Fibroblast of peridontal ligament (primary cell): ENCODE data around the gene ICAM3.

Source experiments
- DNase-seq: peaks from one replicate; pipeline ENCODE4 v3.0.0-alpha.2; 2010; ENCODE audit errors: extremely low read depth

ICAM3 gene

DNA sequence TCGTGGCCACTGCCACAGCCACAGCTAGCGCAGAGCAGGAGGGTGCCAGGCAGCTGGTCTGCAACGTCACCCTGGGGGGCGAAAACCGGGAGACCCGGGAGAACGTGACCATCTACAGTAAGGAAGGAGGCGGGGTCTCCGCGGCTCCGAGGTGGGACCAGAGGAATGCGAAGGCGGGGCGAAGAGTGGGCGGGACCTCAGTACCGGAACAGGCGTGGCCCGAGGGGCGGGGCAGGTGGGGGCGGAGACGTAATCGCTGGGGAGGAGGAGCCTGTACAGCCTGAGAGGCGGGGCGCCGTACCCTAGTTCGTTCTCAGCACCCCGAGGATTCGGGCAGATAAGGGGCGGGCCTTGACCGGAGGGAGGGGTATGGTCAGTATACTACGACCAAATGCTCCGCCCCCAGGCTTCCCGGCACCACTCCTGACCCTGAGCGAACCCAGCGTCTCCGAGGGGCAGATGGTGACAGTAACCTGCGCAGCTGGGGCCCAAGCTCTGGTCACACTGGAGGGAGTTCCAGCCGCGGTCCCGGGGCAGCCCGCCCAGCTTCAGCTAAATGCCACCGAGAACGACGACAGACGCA, 47.1 kb downstream of the ICAM3 start:
- no peak for DNase-seq

DNA sequence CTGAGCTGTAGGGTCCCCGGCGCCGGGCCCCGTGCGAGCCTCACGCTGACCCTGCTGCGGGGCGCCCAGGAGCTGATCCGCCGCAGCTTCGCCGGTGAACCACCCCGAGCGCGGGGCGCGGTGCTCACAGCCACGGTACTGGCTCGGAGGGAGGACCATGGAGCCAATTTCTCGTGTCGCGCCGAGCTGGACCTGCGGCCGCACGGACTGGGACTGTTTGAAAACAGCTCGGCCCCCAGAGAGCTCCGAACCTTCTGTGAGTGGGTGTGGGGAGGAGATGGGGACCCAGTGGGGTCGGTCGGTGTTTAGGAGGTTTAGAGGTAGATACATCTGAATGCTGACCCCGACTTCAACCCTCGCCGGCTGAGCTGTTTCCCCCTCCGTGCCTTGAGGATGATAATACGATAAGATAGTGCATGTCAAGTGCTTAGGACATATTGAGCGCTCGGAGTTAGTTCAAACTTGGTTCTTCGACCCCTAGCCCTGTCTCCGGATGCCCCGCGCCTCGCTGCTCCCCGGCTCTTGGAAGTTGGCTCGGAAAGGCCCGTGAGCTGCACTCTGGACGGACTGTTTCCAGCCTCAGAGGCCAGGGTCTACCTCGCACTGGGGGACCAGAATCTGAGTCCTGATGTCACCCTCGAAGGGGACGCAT, 47.7 kb downstream of the ICAM3 start:
- no peak for DNase-seq

DNA sequence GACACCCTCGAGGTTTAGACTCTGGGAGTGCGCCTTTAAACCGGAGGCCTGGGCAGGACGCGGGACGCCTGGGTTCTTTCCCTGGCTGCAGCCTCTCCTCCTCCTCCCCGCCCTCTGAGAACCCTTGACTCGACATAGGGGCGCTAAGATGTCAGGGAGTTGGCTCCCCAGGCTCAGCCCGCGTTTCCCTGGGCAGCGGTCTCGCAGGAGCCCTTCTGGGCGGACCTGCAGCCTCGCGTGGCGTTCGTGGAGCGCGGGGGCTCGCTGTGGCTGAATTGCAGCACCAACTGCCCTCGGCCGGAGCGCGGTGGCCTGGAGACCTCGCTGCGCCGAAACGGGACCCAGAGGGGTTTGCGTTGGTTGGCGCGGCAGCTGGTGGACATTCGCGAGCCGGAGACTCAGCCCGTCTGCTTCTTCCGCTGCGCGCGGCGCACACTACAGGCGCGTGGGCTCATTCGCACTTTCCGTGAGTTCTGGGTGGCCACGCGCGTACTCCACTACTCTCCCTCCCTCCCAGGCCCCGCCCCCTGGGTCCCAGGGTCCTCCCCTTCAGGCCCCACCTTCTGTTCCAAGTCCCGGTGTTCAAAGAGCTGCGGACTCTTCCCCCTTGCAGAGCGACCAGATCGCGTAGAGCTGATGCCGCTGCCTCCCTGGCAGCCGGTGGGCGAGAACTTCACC, 48.4 kb downstream of the ICAM3 start:
- DNase-seq = no peak

DNA sequence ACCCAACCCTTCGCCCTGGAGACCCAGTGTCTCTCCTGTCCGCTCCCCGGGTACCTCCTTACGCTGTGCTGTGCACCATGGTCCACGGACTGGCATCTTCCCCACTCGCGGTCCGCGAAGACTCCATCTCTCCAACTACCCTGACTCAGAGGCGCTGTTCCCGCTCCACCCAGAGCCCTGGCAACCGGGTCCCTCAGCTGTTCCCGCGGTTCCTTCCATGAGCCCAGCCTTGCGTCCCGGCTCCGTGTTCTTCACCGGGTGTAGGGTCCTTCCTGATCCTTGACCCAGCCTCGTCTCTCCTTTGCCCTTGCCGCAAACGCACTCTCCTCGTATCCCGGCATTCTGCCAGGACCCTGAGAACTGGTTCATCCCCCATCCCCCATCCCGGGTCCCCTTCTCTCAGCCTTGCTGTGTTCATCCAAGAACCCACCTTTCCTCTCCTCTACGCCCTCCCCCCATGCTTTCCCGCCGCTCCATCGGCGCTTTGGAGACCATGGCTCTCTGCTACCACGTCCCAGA, 49.0 kb downstream of the ICAM3 start:
- no peak for DNase-seq

DNA sequence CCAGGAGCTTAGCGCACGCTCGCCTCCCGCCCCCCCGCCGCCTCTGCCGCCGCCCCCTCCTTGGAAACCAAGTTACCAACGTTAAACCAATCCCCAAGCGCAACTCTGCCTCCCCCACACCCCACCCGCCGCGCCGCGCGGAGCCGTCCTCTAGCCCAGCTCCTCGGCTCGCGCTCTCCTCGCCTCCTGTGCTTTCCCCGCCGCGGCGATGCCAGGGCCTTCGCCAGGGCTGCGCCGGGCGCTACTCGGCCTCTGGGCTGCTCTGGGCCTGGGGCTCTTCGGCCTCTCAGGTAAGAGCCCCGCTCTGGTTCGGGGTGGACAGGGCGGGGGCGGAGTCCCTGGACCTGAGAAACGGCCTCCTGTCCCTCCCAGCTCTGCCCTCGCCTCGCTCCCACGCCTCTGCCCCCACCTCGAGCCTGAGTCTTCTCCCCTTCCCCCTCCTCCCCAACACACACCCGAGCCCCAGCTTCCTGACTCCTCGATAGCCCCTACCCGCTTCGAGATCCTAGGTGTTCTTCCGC, 49.5 kb downstream of the ICAM3 start, which contains the start of gene ICAM5:
Gene ICAM5, plus strand, starts transcription at position 117 of the 521 bp plus-strand sequence. Its CDS starts 92 bp downstream, at position 209.
- no peak for DNase-seq

DNA sequence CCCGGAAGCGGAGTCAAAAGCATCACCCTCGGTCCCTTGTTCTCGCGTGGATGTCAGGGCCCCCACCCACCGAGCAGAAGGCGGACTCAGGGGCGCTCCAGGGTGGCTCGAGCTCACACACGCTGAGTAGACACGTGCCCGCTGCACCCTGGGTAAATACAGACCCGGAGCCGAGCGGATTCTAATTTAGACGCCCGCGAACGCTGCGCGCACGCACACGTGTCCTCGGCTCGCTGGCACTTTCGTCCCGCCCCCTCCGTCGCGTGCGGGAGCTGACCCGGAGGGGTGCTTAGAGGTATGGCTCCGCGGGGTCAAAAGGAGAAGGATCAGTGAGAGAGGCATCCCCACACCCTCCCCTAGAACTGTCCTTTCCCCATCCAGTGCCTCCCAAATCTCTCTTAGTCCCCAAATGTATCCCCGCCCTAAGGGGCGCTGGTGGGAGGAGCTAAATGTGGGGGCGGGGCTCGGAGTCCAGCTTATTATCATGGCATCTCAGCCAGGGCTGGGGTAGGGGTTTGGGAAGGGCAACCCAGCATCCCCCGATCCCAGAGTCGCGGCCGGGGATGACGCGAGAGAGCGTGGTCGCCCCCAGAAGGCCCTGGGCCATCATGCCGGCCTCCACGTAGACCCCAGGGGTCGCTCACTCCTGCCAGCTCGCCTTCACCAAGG, 50.1 kb downstream of the ICAM3 start:
- DNase-seq = no peak

DNA sequence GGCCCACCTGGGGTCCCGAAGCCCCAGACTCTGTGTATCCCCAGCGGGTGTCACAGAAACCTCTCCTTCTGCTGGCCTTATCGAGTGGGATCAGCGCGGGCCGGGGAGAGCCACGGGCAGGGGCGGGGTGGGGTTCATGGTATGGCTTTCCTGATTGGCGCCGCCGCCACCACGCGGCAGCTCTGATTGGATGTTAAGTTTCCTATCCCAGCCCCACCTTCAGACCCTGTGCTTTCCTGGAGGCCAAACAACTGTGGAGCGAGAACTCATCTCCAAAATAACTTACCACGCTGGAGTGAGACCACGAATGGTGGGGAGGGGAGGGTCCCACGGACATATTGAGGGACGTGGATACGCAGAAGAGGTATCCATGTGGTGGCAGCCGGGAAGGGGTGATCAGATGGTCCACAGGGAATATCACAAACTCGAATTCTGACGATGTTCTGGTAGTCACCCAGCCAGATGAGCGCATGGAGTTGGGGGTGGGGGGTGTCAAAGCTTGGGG, 50.7 kb downstream of the ICAM3 start:
- no peak for DNase-seq

DNA sequence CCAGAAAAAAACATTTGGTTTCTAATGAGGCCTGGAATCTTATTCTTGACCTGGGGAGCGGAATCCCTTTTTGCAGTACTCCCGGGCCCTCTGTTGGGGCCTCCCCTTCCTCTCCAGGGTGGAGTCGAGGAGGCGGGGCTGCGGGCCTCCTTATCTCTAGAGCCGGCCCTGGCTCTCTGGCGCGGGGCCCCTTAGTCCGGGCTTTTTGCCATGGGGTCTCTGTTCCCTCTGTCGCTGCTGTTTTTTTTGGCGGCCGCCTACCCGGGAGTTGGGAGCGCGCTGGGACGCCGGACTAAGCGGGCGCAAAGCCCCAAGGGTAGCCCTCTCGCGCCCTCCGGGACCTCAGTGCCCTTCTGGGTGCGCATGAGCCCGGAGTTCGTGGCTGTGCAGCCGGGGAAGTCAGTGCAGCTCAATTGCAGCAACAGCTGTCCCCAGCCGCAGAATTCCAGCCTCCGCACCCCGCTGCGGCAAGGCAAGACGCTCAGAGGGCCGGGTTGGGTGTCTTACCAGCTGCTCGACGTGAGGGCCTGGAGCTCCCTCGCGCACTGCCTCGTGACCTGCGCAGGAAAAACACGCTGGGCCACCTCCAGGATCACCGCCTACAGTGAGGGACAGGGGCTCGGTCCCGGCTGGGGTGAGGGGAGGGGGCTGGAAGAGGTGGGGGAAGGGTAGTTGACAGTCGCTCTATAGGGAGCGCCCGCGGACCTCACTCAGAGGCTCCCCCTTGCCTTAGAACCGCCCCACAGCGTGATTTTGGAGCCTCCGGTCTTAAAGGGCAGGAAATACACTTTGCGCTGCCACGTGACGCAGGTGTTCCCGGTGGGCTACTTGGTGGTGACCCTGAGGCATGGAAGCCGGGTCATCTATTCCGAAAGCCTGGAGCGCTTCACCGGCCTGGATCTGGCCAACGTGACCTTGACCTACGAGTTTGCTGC, 52.4 kb downstream of the ICAM3 start, which contains the start of gene ICAM4:
Gene ICAM4, plus strand, starts transcription at position 153 of the 935 bp plus-strand sequence. Its CDS starts 58 bp downstream, at position 211.
- DNase-seq = no peak

DNA sequence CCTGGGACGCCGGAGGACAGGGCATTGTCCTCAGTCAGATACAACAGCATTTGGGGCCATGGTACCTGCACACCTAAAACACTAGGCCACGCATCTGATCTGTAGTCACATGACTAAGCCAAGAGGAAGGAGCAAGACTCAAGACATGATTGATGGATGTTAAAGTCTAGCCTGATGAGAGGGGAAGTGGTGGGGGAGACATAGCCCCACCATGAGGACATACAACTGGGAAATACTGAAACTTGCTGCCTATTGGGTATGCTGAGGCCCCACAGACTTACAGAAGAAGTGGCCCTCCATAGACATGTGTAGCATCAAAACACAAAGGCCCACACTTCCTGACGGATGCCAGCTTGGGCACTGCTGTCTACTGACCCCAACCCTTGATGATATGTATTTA, 54.0 kb downstream of the ICAM3 start:
- no peak for DNase-seq

DNA sequence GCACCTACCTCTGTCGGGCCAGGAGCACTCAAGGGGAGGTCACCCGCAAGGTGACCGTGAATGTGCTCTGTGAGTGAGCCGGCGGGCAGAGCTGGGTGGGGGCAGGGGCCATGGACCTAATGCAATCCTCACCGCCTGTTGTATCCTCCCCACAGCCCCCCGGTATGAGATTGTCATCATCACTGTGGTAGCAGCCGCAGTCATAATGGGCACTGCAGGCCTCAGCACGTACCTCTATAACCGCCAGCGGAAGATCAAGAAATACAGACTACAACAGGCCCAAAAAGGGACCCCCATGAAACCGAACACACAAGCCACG, 54.5 kb downstream of the ICAM3 start:
- DNase-seq = no peak

DNA sequence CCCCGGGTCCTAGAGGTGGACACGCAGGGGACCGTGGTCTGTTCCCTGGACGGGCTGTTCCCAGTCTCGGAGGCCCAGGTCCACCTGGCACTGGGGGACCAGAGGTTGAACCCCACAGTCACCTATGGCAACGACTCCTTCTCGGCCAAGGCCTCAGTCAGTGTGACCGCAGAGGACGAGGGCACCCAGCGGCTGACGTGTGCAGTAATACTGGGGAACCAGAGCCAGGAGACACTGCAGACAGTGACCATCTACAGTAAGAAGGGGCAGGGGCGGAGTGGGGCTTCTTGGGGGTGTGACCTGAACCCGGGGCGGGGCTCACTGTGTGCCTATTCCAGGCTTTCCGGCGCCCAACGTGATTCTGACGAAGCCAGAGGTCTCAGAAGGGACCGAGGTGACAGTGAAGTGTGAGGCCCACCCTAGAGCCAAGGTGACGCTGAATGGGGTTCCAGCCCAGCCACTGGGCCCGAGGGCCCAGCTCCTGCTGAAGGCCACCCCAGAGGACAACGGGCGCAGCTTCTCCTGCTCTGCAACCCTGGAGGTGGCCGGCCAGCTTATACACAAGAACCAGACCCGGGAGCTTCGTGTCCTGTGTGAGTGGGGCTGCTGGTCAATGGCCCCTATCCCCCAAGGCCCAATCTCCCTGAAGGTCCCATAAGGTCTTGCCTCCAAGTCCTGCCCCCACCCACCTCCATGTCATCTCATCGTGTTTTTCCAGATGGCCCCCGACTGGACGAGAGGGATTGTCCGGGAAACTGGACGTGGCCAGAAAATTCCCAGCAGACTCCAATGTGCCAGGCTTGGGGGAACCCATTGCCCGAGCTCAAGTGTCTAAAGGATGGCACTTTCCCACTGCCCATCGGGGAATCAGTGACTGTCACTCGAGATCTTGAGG, 55.1 kb downstream of the ICAM3 start:
- no peak for DNase-seq
